Endodermal cell (in vitro differentiated cells): ENCODE results near the gene RCC1. TPM values are rescaled to one million over a fixed set of nuclear protein-coding genes. Genes with fewer than 3 reads are reported as not detected.

Experiments
- DNase-seq: peaks from one replicate; pipeline ENCODE4 v3.0.0-alpha.2; 2017
- H3K27ac ChIP-seq: 2 replicates; pipeline ENCODE4 v1.5.1; 2013; ENCODE audit warnings: mild to moderate bottlenecking, low read depth, low read length, moderate library complexity
- H3K27me3 ChIP-seq: 2 replicates; pipeline ENCODE4 v1.6.1; 2013; ENCODE audit warnings: mild to moderate bottlenecking, low read length, moderate library complexity; ENCODE audit not compliant: insufficient read depth, control insufficient read depth, poor library complexity, severe bottlenecking
- H3K36me3 ChIP-seq: 2 replicates; pipeline ENCODE4 v1.7.0; 2013; ENCODE audit warnings: mild to moderate bottlenecking, low read length, moderate library complexity; ENCODE audit not compliant: control insufficient read depth, insufficient read depth
- H3K4me1 ChIP-seq: one replicate; pipeline ENCODE4 v1.7.0; 2013; ENCODE audit warnings: low read length; ENCODE audit not compliant: control insufficient read depth, insufficient read depth
- H3K4me3 ChIP-seq: 2 replicates; pipeline ENCODE4 v1.5.1; 2013; ENCODE audit warnings: mild to moderate bottlenecking, low read length, moderate library complexity
- H3K9ac ChIP-seq: 2 replicates; pipeline ENCODE4 v1.6.1; 2013; ENCODE audit warnings: mild to moderate bottlenecking, low read length, moderate library complexity; ENCODE audit not compliant: poor library complexity, severe bottlenecking; ENCODE audit errors: extremely low read depth
- H3K9me3 ChIP-seq: 2 replicates; pipeline ENCODE4 v1.6.1; 2013; ENCODE audit warnings: mild to moderate bottlenecking, low read length, moderate library complexity; ENCODE audit not compliant: control insufficient read depth
- H3K27ac Mint-ChIP-seq: 2 replicates; pipeline ENCODE4 v1.8.0; 2020; ENCODE audit warnings: mixed read lengths
- H3K27me3 Mint-ChIP-seq: 2 replicates; pipeline ENCODE4 v1.8.0; 2021; ENCODE audit warnings: mild to moderate bottlenecking, mixed read lengths; ENCODE audit not compliant: insufficient read depth
- H3K36me3 Mint-ChIP-seq: 2 replicates; pipeline ENCODE4 v1.8.0; 2020; ENCODE audit warnings: low read depth, mixed read lengths
- H3K4me1 Mint-ChIP-seq: 2 replicates; pipeline ENCODE4 v1.8.0; 2020; ENCODE audit warnings: mixed read lengths
- H3K4me3 Mint-ChIP-seq: 2 replicates; pipeline ENCODE4 v1.8.0; 2020; ENCODE audit warnings: mild to moderate bottlenecking, moderate library complexity, mixed read lengths
- H3K9me3 Mint-ChIP-seq: 2 replicates; pipeline ENCODE4 v1.8.0; 2020; ENCODE audit warnings: mild to moderate bottlenecking, mixed read lengths
- CTCF ChIP-seq: fragments of 200-600 bp; sonication (generic); conservative IDR thresholded peaks from 2 replicates; pipeline ENCODE4 v1.5.0; 2021; ENCODE audit warnings: antibody characterized with exemption, mild to moderate bottlenecking
- WGBS, 2 experiments: methylation state at CpG; one replicate each; pipeline versions ENCODE4 v1.1.5 to v1.1.7; 2013; ENCODE audit warnings: missing lambda C conversion rate in 2 of 2, mixed read lengths in 1 of 2; ENCODE audit not compliant: insufficient coverage in 1 of 2, insufficient read length in 1 of 2; 5-methylcytosine and 5-hydroxymethylcytosine counted together
- total RNA-seq, 2 donors: library from RNA; stranded (reverse); fragmentation: NEBNext Ultra II Directional in 1 of 2; extraction: Animal tissue kit (Norgen Biotek cat#: 25700) in 1 of 2; gene quantifications; 2 replicates in 1 of 2; 3 replicates in 1 of 2; pipeline ENCODE4 v1.2.1, GENCODE V29; 2021

Gene RCC1
- total RNA-seq, 2 donors from 2014 or later: 55.4 to 65.3 TPM

GRCh38 chr1:28565040-28565439, 59.2 kb downstream of the RCC1 start:
- H3K27ac Mint-ChIP-seq: no peak overlapping the region
- H3K36me3 Mint-ChIP-seq: peaks cover 69% of the 10 kb centered on the region
- no peaks in the 10 kb centered on the region for H3K27me3 ChIP-seq
- no peak overlapping the region for H3K4me3 ChIP-seq
- TF ChIP-seq CTCF: no peak
- H3K4me3 Mint-ChIP-seq: no peak overlapping the region
- H3K36me3 ChIP-seq: peaks cover 67% of the 10 kb centered on the region
- DNase-seq: no peak
- no peak overlapping the region for H3K9ac ChIP-seq
- H3K9me3 ChIP-seq: no peaks in the 10 kb centered on the region
- 96 to 97% methylated on average over 6 to 7 of the region's 7 CpGs for WGBS, 2 experiments
- H3K9me3 Mint-ChIP-seq: peaks cover 1% of the 10 kb centered on the region
- no peak overlapping the region for H3K27ac ChIP-seq
- no peaks in the 10 kb centered on the region for H3K27me3 Mint-ChIP-seq
- peaks cover 9% of the 10 kb centered on the region for H3K4me1 Mint-ChIP-seq
- no peaks in the 10 kb centered on the region for H3K4me1 ChIP-seq

- Mint-ChIP-seq H3K36me3 (peaks cover 69% of the 10 kb centered on the region), H3K9me3 (peaks cover 1% of the 10 kb centered on the region), H3K27me3 (no peaks in the 10 kb centered on the region), H3K4me3 (no peak overlapping the region), H3K27ac (no peak overlapping the region), H3K4me1 (peaks cover 2% of the 10 kb centered on the region)
- Histone ChIP-seq H3K4me3 (no peak overlapping the region), H3K9ac (no peak overlapping the region), H3K27ac (no peak overlapping the region), H3K9me3 (no peaks in the 10 kb centered on the region), H3K4me1 (no peaks in the 10 kb centered on the region), H3K36me3 (peaks cover 62% of the 10 kb centered on the region), H3K27me3 (no peaks in the 10 kb centered on the region)
- no peak for DNase-seq
- no peak for TF ChIP-seq CTCF
- WGBS, 2 experiments: 93 to 97% methylated on average over 4 to 6 of the region's 6 CpGs
Measured at GRCh38 chr1:28565726-28566125, 59.9 kb downstream of the RCC1 start.

GRCh38 chr1:28566931-28567330, 61.1 kb downstream of the RCC1 start:
- Histone ChIP-seq H3K4me3 (no peak overlapping the region), H3K4me1 (no peaks in the 10 kb centered on the region), H3K9me3 (no peaks in the 10 kb centered on the region), H3K27me3 (no peaks in the 10 kb centered on the region), H3K9ac (no peak overlapping the region), H3K36me3 (peaks cover 64% of the 10 kb centered on the region), H3K27ac (no peak overlapping the region)
- no peak for TF ChIP-seq CTCF
- 94 to 100% methylated on average over 1 to 2 of the region's 2 CpGs for WGBS, 2 experiments
- Mint-ChIP-seq H3K27ac (no peak overlapping the region), H3K27me3 (no peaks in the 10 kb centered on the region), H3K36me3 (peaks cover 67% of the 10 kb centered on the region), H3K4me3 (no peak overlapping the region), H3K9me3 (peaks cover 1% of the 10 kb centered on the region), H3K4me1 (no peaks in the 10 kb centered on the region)
- no peak for DNase-seq
